ENCODE results near the gene SH3BGR. TPM values are rescaled to one million over a fixed set of nuclear protein-coding genes. Genes with fewer than 3 reads are reported as not detected.

SH3BGR gene
- total and polyA plus RNA-seq, 10 of the 15 experiments (the other 5 are each of a cell fraction or from before 2014, with no cell fraction given), result 0.45 to 3.5 (median 1.7) TPM

- Histone ChIP-seq H3K4me3 (no peak overlapping the region), H3K27ac (ENCODE audit: control insufficient read depth, insufficient read depth) (no peak overlapping the region), H3K27me3 (replicated peaks in 1 of 2; ENCODE audit: control insufficient read depth in 2 of 2, insufficient read depth in 2 of 2, low read length in 1 of 2) (no peaks in the 10 kb centered on the region), H3K9me3 (replicated peaks; ENCODE audit: control insufficient read depth, insufficient read depth, low read length) (no peaks in the 10 kb centered on the region), H3K36me3 (ENCODE audit: control insufficient read depth in 2 of 2, insufficient read depth in 2 of 2, low read length in 1 of 2) (no peaks in the 10 kb centered on the region), H3K4me1 (ENCODE audit: control insufficient read depth, insufficient read depth, low read length) (no peaks in the 10 kb centered on the region), H3K79me2 (ENCODE audit: control insufficient read depth, insufficient read depth, low read length) (no peaks in the 10 kb centered on the region), H3K9ac (ENCODE audit: control insufficient read depth, insufficient read depth, low read length) (no peak overlapping the region), H3K4me2 (ENCODE audit: control insufficient read depth, insufficient read depth) (no peak overlapping the region), H4K20me1 (ENCODE audit: control insufficient read depth, insufficient read depth) (no peaks in the 10 kb centered on the region), H2AFZ (ENCODE audit: control insufficient read depth, low read depth, low read length) (no peak overlapping the region)
- CTCF ChIA-PET, result no interaction called here
- intact Hi-C loops (cut with micrococcal nuclease; ENCODE audit: unreplicated experiment), result no loop called here
- SMC1A ChIA-PET (ENCODE audit: uncharacterized antibody, unreplicated experiment), result no interaction called here
- no peak for TF ChIP-seq IKZF1 (conservative IDR thresholded peaks at IDR 0.05)
- 51% methylated on average over 6 of the region's 6 CpGs for WGBS (ENCODE audit: insufficient coverage, insufficient replicate concordance, low lambda C conversion rate, missing lambda C conversion rate)
- POLR2A ChIA-PET, result no interaction called here
- no TSS peak for BruUV-seq (replicated peaks)
- in situ Hi-C loops (cut with MboI), result no loop called here
- RAD21 ChIA-PET (ENCODE audit: unreplicated experiment), result no interaction called here
- FAIRE-seq (no peak), ATAC-seq (no peak), DNase-seq (ENCODE audit: low read depth, low spot score) (no peak)
These were observed 33.0 kb downstream of the SH3BGR start for GRCh38 chr21:39484711-39485276.

- no peak overlapping the region for H3K27ac ChIP-seq (ENCODE audit: control insufficient read depth, insufficient read depth)
- intact Hi-C loops (cut with micrococcal nuclease; ENCODE audit: unreplicated experiment) (no loop called here), in situ Hi-C loops (cut with MboI) (no loop called here)
- no peaks in the 10 kb centered on the region for H4K20me1 ChIP-seq (ENCODE audit: control insufficient read depth, insufficient read depth)
- no peak overlapping the region for H3K4me3 ChIP-seq
- H3K36me3 ChIP-seq (ENCODE audit: control insufficient read depth in 2 of 2, insufficient read depth in 2 of 2, low read length in 1 of 2), result no peaks in the 10 kb centered on the region
- H3K4me2 ChIP-seq (ENCODE audit: control insufficient read depth, insufficient read depth), result no peak overlapping the region
- RAD21 ChIA-PET (ENCODE audit: unreplicated experiment), result no interaction called here
- H3K4me1 ChIP-seq (ENCODE audit: control insufficient read depth, insufficient read depth, low read length), result no peaks in the 10 kb centered on the region
- DNase-seq (ENCODE audit: low read depth, low spot score) (no peak), FAIRE-seq (no peak), ATAC-seq (no peak)
- SMC1A ChIA-PET (ENCODE audit: uncharacterized antibody, unreplicated experiment), result no interaction called here
- WGBS (ENCODE audit: insufficient coverage, insufficient replicate concordance, low lambda C conversion rate, missing lambda C conversion rate), result 0% methylated on average over 1 of the region's 1 CpG
- H3K9ac ChIP-seq (ENCODE audit: control insufficient read depth, insufficient read depth, low read length), result no peak overlapping the region
- POLR2A ChIA-PET, result no interaction called here
- no TSS peak for BruUV-seq (replicated peaks)
- CTCF ChIA-PET, result no interaction called here
- no peak for TF ChIP-seq NR2F1 (conservative IDR thresholded peaks at IDR 0.05)
- TF ChIP-seq SRF (IDR thresholded peaks at IDR 0.05; ENCODE audit: low read depth in 2 of 2, low read length in 2 of 2), result no peak
- TF ChIP-seq LARP7 (IDR thresholded peaks at IDR 0.05), result no peak
- no peak for TF ChIP-seq ZBTB11 (CRISPR knock-in tag; IDR thresholded peaks at IDR 0.05)
- no peak for TF ChIP-seq SUZ12 (IDR thresholded peaks at IDR 0.05; ENCODE audit: unreplicated experiment)
- TF ChIP-seq SMC3 (IDR thresholded peaks at IDR 0.05; ENCODE audit: borderline replicate concordance, low read length), result no peak
- TF ChIP-seq ZZZ3 (IDR thresholded peaks at IDR 0.05; ENCODE audit: control insufficient read depth, insufficient read length, low read depth), result no peak
- no peak for TF ChIP-seq RELA (IDR thresholded peaks at IDR 0.05; ENCODE audit: borderline replicate concordance, partially characterized antibody)
- no peak for TF ChIP-seq ATF2 (IDR thresholded peaks at IDR 0.05; ENCODE audit: low read length)
- no peaks in the 10 kb centered on the region for H3K27me3 ChIP-seq (replicated peaks in 1 of 2; ENCODE audit: control insufficient read depth in 2 of 2, insufficient read depth in 2 of 2, low read length in 1 of 2)
- no peaks in the 10 kb centered on the region for H3K79me2 ChIP-seq (ENCODE audit: control insufficient read depth, insufficient read depth, low read length)
- H2AFZ ChIP-seq (ENCODE audit: control insufficient read depth, low read depth, low read length), result no peak overlapping the region
- no peaks in the 10 kb centered on the region for H3K9me3 ChIP-seq (replicated peaks; ENCODE audit: control insufficient read depth, insufficient read depth, low read length)
These were observed 37.7 kb downstream of the SH3BGR start for GRCh38 chr21:39489380-39489924.
